ENCODE measurements around the gene ADCY4.
"Not testable (repeated sequence)": the region's sequence is repeated elsewhere in the genome, so short reads cannot be mapped to it uniquely, and the experiment has no call there.

Gene ADCY4

DNA sequence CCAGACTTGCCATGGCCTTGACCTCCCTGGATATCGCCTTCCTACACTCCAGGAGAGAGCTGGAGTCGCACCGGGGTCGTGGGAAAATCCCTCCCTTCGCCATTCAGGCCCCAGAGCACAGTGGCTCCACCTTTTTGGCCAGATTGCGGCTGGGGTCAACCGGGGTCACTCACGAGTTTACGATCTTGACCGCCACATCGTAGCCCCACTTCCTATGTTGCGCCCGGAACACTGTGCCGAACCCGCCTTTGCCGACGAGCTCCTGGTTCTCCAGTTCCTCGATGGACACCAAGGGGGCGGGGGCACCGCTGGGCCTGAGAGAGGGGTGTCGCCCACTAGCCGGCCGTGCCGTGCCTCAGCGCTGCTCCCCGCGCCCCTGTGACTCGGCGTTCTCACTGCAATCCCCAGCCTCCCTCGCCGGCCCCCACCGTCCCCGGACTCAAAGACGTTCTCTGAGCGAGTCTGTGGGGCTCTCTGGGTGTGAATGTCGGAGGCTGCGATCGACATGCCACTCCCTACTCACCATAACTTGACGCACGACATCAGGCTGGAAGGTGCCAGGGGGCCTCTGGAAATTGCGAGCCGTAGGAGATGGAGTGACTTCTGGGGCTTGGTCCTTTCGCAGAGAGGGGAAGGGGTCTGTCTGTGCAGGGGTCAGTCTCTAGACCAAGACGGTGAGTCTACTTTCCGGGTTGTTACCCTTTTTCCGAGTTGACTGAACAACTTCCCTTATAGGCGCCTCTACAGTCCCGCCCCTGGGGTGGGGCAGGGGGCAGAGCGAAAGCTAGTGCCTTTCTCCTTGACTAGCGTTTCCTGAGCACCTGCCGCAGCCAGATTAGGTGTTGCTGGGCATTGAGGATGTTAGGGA is 4.6 kb upstream of the ADCY4 start, which contains the start of gene RIPK3:
RIPK3 (minus strand) TSS at position 708 of the 868 bp plus-strand sequence; CDS start at position 543, 165 bp downstream.
- peak within 1 kb of the TSS; percentile 90 for H3K4me3 Mint-ChIP-seq
- H3K4me1 Mint-ChIP-seq (ENCODE audit: low read depth) = peaks cover 71% of the 10 kb centered on the region
- intact Hi-C loops (cut with micrococcal nuclease) = no loop called here
- H3K27ac Mint-ChIP-seq = peak within 1 kb of the TSS; percentile 93
- peaks cover 41% of the 10 kb centered on the region for H3K36me3 Mint-ChIP-seq (ENCODE audit: low read depth)
- peaks cover 22% of the 10 kb centered on the region for H3K27me3 Mint-ChIP-seq
- H3K9me3 Mint-ChIP-seq = no peaks in the 10 kb centered on the region

DNA sequence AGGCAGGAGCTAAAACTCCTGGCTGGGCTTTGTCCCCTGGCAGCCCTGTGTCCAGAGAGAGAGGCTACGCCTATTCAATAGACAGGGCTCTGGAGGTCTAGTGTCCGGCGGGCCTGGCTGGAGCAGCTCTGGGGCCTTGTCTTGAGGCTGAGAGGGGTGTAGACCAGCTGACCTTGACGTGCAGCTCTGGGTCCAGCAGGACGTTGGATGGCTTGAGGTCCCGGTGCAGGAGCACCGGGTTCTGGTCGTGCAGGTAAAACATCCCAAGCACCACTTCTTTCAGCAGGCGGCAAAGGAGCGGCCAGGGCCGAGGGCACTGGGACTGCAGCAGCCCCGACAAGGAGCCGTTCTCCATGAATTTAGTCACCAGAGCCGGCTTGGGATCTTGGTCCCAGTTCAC is 4.0 kb upstream of the ADCY4 start:
- peaks cover 28% of the 10 kb centered on the region for H3K27me3 Mint-ChIP-seq
- intact Hi-C loops (cut with micrococcal nuclease) = no loop called here
- peaks cover 41% of the 10 kb centered on the region for H3K36me3 Mint-ChIP-seq (ENCODE audit: low read depth)
- peak overlapping the region; percentile 90 for H3K4me3 Mint-ChIP-seq
- peaks cover 75% of the 10 kb centered on the region for H3K4me1 Mint-ChIP-seq (ENCODE audit: low read depth)
- peak overlapping the region; percentile 93 for H3K27ac Mint-ChIP-seq
- H3K9me3 Mint-ChIP-seq = no peaks in the 10 kb centered on the region

DNA sequence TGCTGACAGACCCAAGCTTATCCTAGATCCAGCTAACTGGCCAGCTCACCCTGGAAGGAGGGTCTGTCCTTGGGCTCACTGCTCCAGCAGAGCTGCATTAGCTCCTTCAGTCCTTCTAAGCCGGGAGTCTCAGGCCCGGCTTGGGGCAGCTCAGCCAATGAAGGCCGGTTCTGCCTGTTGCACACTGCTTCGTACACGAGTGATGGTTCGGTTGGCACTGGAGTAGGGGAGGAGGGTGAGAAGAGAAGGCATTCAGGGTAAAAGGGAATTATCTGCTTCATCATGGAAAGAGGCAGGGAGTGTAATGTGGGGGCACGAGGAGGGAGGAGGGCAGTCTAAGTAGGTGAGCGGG is 2.9 kb upstream of the ADCY4 start:
- Mint-ChIP-seq H3K9me3 (no peaks in the 10 kb centered on the region), H3K27ac (no peak overlapping the region), H3K4me3 (no peak overlapping the region), H3K4me1 (ENCODE audit: low read depth) (peaks cover 77% of the 10 kb centered on the region), H3K27me3 (peaks cover 37% of the 10 kb centered on the region), H3K36me3 (ENCODE audit: low read depth) (peaks cover 41% of the 10 kb centered on the region)
- intact Hi-C loops (cut with micrococcal nuclease) = no loop called here

DNA sequence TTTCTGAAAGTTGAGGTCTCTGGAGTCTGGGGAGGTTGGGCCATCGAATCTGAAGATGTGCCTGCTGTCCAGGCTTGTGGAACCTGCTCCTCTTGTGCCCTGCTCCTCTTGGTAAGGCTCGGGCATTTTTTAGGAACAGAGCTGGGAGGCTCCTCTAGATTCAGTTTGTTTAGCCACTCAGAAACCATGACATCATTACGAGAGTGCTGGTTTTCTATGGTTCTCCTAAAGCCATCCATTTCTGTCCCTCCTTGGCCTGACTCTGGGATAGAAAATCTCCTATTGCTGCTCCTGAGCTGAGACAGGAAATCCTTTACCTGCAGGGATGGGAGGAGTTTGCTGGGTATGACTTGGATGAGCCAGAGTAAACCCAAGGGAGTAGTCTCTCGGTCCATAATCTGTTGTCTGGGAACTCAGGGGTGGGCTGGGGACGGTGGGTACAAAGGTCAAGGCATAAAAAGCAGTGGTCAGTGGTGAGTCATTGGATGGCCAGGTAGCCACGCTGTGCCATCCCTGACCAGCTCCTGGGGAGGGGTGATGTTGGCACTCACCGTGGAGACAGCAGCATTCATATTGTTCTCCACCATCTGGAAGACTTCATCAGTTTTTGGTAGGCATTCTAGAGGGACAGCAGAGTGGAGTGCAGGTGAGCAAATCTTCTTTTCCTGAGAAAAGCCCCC is 2.4 kb upstream of the ADCY4 start:
- Mint-ChIP-seq H3K36me3 (ENCODE audit: low read depth) (peaks cover 41% of the 10 kb centered on the region), H3K27ac (no peak overlapping the region), H3K4me1 (ENCODE audit: low read depth) (peaks cover 82% of the 10 kb centered on the region), H3K27me3 (peaks cover 42% of the 10 kb centered on the region), H3K9me3 (no peaks in the 10 kb centered on the region), H3K4me3 (no peak overlapping the region)
- intact Hi-C loops (cut with micrococcal nuclease) = no loop called here

DNA sequence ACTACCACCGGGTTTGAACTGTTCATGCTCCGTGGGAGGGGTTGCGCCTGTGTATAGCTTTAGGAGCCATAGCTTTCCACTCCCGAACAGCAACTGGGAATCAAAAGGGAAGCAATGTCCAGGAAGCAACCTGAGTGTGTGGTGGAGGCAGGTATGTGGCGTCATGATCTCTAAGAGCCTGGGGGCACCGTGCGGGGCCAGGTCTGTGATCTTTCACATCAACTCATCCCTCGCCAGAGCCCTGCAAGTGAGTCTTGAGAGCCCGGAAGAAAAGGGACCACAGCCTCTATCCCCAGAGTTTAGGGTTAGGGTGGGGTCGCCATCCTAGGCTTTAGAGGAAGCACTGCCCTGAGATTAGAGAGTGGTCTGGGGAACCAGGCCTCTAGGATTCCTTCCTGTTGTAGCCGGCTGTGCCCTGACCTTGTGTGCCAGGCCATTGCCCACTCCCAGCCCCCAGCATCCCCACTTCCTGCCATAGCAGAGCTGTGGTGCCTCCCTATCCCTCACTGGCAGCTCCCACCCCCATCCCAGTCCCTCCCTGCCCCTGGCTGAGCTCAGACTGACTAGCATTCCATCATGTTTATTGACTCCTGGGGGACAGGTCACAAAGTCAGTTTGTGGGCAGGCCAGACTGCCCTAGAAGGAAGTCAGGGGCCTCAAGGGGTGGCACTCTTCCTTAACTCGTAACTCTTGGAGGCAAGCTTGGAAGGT is 745 bp upstream of the ADCY4 start:
- Mint-ChIP-seq H3K4me1 (ENCODE audit: low read depth) (peaks cover 93% of the 10 kb centered on the region), H3K4me3 (peak overlapping the region; percentile 64), H3K36me3 (ENCODE audit: low read depth) (peaks cover 41% of the 10 kb centered on the region), H3K27ac (peak overlapping the region; percentile 19), H3K27me3 (peaks cover 45% of the 10 kb centered on the region), H3K9me3 (no peaks in the 10 kb centered on the region)
- intact Hi-C loops (cut with micrococcal nuclease) = no loop called here

DNA sequence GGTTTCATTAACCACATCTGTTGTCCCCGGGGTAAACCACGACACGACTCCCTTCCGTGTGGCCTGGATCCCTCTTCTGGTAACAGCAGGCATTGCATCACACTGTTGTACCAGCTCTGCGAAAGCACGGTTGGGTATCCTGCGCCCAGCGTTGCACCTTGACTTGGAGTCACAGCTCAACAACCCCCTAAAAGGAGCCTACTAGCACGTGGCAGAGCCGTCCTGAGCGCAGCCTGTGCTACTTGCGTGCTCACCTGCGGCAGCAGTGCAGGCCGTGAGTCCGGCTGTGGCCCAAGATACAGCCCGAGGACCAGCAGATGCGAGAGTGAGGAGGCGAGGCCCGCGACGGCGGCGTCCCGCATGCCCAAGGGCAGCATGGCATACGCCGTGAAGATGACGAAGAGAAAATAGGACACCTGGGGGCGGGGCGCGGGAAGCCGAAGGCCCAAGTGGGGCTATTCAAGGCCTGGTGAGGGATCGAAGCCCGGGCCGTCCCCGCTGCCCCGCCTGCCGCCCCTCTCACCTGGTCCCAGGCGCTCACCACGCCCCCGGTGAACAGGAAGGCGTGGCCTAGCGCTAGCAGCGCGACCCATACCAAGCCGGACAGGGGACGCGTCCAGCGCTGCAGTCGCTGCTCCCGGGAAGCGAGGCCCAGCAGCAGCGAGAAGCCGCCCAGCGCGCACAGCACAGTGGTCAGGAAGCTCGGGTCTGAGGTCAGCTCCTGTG is 2.4 kb downstream of the ADCY4 start:
- Mint-ChIP-seq H3K4me1 (ENCODE audit: low read depth) (peaks cover 97% of the 10 kb centered on the region), H3K27me3 (peaks cover 39% of the 10 kb centered on the region), H3K27ac (peak overlapping the region; percentile 76), H3K36me3 (ENCODE audit: low read depth) (peaks cover 17% of the 10 kb centered on the region), H3K9me3 (no peaks in the 10 kb centered on the region), H3K4me3 (peak overlapping the region; percentile 67)
- intact Hi-C loops (cut with micrococcal nuclease) = loop anchor here (5.0 kb wide), 1 partner anchor 35 kb away; the partner anchor contains the start of gene NFATC4

DNA sequence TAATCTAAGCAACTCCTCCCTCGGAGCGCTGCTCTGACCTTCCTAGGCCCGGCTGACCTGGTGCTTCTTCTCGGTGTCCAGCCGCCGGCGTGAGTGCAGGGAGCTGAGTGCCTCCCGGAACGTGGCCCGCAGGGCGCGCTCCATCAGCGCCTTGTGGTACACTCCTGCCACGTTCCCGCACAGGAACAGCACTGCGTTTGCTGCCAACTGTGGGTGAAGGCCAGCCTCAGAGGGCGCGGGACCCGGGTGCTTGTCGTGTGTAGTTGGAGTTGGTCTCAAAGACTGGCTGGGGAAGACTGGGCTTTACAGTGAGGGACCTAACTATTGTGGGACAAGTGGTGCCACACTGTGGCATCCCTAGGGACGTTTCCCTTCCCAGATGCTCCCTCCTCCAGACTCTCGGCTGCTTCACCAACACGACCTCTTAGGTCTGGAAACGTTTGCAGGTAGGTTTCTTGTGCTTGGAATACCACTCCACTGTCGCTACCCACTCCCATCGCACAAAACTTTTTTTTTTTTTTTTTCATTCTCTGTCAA is 3.1 kb downstream of the ADCY4 start:
- Mint-ChIP-seq H3K27me3 (peaks cover 37% of the 10 kb centered on the region), H3K4me1 (ENCODE audit: low read depth) (peaks cover 97% of the 10 kb centered on the region), H3K9me3 (no peaks in the 10 kb centered on the region), H3K27ac (peak overlapping the region; percentile 76), H3K36me3 (ENCODE audit: low read depth) (peaks cover 10% of the 10 kb centered on the region), H3K4me3 (no peak overlapping the region)
- intact Hi-C loops (cut with micrococcal nuclease) = loop anchor here (5.0 kb wide), 1 partner anchor 36 kb away; the partner anchor contains the start of gene NFATC4

DNA sequence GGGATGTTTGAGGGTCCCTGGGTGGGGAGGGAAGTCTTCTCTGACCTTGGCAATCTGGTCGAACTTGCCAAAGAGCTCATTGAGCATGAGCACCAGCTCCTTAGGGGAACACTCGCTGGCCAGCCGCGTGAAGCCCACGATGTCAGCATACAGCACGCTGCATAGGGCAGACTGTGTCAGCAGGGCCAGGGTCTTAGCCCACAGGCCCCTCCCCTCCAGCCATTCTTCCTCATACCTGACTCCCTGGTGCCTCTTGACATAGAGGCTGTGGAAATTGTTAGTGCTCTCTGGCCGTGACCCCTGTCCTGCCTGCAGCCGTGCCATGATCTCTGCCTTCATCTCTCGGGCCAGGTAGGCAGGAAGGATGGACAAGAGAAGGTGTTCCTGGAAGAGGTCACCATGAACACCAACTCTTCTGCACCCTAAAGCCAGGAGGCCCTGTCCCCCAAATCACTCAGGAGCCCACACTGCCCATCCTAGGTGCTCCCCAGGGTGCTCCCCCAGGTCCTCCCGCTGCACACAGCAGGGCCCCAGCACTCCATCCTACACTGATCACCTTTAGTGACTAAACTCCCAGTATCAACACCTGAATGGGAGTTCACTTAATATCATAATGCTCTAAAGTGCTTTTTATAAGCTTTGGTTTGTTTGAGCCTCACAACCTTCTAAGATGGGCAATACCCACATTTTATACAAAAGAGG is 3.7 kb downstream of the ADCY4 start:
- H3K36me3 Mint-ChIP-seq (ENCODE audit: low read depth) = peaks cover 4% of the 10 kb centered on the region
- no peak overlapping the region for H3K4me3 Mint-ChIP-seq
- intact Hi-C loops (cut with micrococcal nuclease) = loop anchor here (5.0 kb wide), 1 partner anchor 36 kb away; the partner anchor contains the start of gene NFATC4
- H3K4me1 Mint-ChIP-seq (ENCODE audit: low read depth) = peaks cover 97% of the 10 kb centered on the region
- no peaks in the 10 kb centered on the region for H3K9me3 Mint-ChIP-seq
- peak overlapping the region; percentile 62 for H3K27ac Mint-ChIP-seq
- H3K27me3 Mint-ChIP-seq = peaks cover 37% of the 10 kb centered on the region

DNA sequence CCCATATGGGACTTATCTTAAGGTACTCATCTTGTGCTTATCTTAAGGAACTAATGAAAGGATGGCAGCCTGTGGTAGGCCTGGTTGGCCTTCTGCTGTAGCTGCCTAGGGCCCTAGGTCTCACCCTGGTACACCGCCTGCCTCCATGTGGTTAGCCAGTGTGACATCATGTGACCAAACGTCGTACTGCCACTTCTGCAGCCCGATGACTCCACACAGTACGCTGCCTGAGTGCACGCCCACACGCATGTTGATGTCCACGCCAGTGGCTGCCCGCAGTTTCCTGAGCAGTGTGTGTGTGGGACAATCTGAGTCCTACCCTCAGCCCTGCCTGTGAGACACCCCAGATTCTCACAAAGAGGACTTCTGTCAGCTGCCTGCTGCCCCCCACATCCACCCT is 5.1 kb downstream of the ADCY4 start:
- Mint-ChIP-seq H3K4me1 (ENCODE audit: low read depth) (peaks cover 96% of the 10 kb centered on the region), H3K27me3 (peaks cover 25% of the 10 kb centered on the region), H3K9me3 (no peaks in the 10 kb centered on the region), H3K4me3 (no peak overlapping the region), H3K36me3 (ENCODE audit: low read depth) (no peaks in the 10 kb centered on the region), H3K27ac (peak overlapping the region; percentile 62)
- intact Hi-C loops (cut with micrococcal nuclease) = loop anchor here (1.0 to 5.0 kb wide), 2 partner anchors 15 to 38 kb away; partner anchors contain the start of gene NFATC4

DNA sequence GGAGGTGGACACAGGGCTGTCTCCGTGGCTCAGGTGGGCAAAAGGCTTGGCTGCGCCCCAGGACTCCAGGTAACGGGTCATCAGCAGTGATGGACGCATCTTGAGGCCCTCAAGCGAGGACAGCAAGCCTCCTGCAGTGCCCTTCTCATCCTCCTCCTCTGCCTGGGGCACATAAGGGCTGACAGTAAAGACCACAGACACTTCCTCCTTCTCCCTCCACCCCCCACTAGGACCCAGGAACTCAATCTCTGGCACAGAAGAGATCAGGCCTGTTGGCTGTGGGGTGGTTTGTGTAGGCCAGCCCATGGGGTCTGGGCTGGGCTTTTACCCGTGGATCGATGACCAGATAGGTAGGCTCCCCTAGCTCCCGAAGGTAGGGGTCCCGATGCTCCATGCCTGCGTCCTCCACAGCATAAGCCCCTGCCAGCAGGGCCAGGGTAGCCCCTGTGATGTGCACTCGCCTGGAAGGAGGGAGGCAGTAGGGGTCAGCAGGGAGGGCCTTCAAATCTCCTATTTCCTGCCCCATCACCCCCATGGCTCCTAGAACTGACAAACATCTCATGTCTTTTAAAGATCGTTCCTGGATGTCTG is 5.7 kb downstream of the ADCY4 start:
- peaks cover 90% of the 10 kb centered on the region for H3K4me1 Mint-ChIP-seq (ENCODE audit: low read depth)
- no peaks in the 10 kb centered on the region for H3K9me3 Mint-ChIP-seq
- intact Hi-C loops (cut with micrococcal nuclease) = loop anchor here (1.0 kb wide), 1 partner anchor 15 kb away; no protein-coding TSS in a partner anchor
- H3K27ac Mint-ChIP-seq = peak overlapping the region; percentile 62
- H3K27me3 Mint-ChIP-seq = peaks cover 21% of the 10 kb centered on the region
- no peaks in the 10 kb centered on the region for H3K36me3 Mint-ChIP-seq (ENCODE audit: low read depth)
- no peak overlapping the region for H3K4me3 Mint-ChIP-seq

DNA sequence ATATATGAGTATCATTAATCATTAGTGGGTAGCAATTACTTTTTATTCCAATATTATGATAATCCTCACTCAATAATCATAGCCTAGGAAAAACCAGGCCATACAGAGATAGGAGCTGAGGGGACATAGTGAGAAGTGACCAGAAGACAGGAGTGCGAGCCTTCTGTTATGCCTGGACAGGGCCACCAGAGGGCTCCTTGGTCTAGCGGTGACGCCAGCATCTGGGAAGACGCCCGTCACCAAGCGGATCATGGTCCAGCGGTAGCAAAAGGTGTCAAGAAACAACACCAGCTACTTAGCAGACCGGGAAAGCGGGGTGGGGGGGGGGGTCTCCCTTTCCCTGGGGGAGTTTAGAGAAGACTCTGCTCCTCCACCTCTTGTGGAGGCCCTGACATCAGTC is 7.0 kb downstream of the ADCY4 start:
- Mint-ChIP-seq H3K4me1 (ENCODE audit: low read depth) (peaks cover 83% of the 10 kb centered on the region), H3K27ac (peak overlapping the region; percentile 81)
- intact Hi-C loops (cut with micrococcal nuclease); H3K4me3 Mint-ChIP-seq; H3K27me3 Mint-ChIP-seq; H3K36me3 Mint-ChIP-seq (ENCODE audit: low read depth); H3K9me3 Mint-ChIP-seq: not testable (repeated sequence)

DNA sequence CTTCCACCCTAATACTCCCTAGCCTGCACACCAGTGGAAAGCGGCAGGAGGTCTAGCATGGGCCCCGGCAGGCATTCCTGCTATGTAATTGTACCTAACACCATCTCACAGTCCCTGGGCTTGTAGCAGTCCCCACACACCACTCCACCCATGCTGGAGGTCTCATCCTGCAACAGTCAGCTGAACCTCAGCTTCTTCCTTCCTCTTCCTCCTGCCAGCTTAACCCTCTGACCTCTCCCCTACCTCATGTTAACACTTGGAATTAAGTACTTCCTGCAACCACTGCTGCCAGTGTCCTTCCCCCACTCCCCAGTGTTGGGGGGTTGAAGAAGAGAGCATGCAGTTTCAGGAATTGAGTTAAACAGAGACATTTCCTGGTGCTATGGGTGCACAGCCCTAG is 7.6 kb downstream of the ADCY4 start:
- peaks cover 83% of the 10 kb centered on the region for H3K4me1 Mint-ChIP-seq (ENCODE audit: low read depth)
- intact Hi-C loops (cut with micrococcal nuclease) = no loop called here
- no peaks in the 10 kb centered on the region for H3K9me3 Mint-ChIP-seq
- H3K27ac Mint-ChIP-seq = peak overlapping the region; percentile 81
- peaks cover 3% of the 10 kb centered on the region for H3K27me3 Mint-ChIP-seq
- no peaks in the 10 kb centered on the region for H3K36me3 Mint-ChIP-seq (ENCODE audit: low read depth)
- peak overlapping the region; percentile 49 for H3K4me3 Mint-ChIP-seq

Data from dendritic cell treated with granulocyte-macrophage colony-stimulating factor and Interleukin-4, amounts not matched to agents 40 ng/mL and 50 ng/mL, for 4 days (primary cell).